Lower lobe of right lung (tissue), 2 donors: ENCODE results near the gene LCTL. TPM values are rescaled to one million over a fixed set of nuclear protein-coding genes. Genes with fewer than 3 reads are reported as not detected.
A peak's percentile ranks its signal among the peaks of the same experiment; 100 is the strongest.

Experiments
- ATAC-seq, 2 donors: fragments of 200-7000 bp; cut with Tn5 transposase; one replicate each; pipeline ENCODE4 v1.9.1; 2020 to 2022; ENCODE audit warnings: mild to moderate bottlenecking in 2 of 2, moderate library complexity in 2 of 2
- DNase-seq: peaks from one replicate; pipeline ENCODE4 v3.0.0-alpha.2; 2020
- H3K27ac ChIP-seq: fragments of 200-600 bp; one replicate; pipeline ENCODE4 v1.8.0; 2022
- H3K27me3 ChIP-seq: fragments of 200-600 bp; one replicate; pipeline ENCODE4 v1.8.0; 2022; ENCODE audit warnings: low read depth
- H3K36me3 ChIP-seq: fragments of 200-600 bp; one replicate; pipeline ENCODE4 v1.8.0; 2022; ENCODE audit warnings: mild to moderate bottlenecking
- H3K4me1 ChIP-seq: fragments of 200-600 bp; one replicate; pipeline ENCODE4 v1.8.0; 2022
- H3K4me3 ChIP-seq: fragments of 200-600 bp; one replicate; pipeline ENCODE4 v1.8.0; 2022; ENCODE audit warnings: mild to moderate bottlenecking
- H3K9me3 ChIP-seq: fragments of 200-600 bp; one replicate; pipeline ENCODE4 v1.8.0; 2022
- intact Hi-C: fragments of 100-400 bp; cut with DNase I; formaldehyde crosslinking; loops from one replicate; pipeline ENCODE4 v1.11.0; 2022
- total RNA-seq: library from RNA; stranded (reverse); fragmentation: NEBNext Ultra II Directional; extraction: Animal tissue kit (Norgen Biotek cat#: 25700); gene quantifications from one replicate; pipeline ENCODE4 v1.2.1, GENCODE V29; 2021
- TF ChIP-seq, protein P1 (sequence below): fragments of 200-600 bp; IDR thresholded peaks from one replicate; pipeline ENCODE4 v1.8.0; 2022; ENCODE audit warnings: antibody characterized with exemption, mild to moderate bottlenecking
- donor health status: DM: no; HTN: yes; CAD: no; lungs with severe emphysema.

The LCTL gene
- total RNA-seq, 1 donor from 2014 or later: not detected

- ATAC-seq: no peak
- Histone ChIP-seq H3K4me3 (no peak overlapping the region), H3K4me1 (no peaks in the 10 kb centered on the region), H3K27me3 (no peaks in the 10 kb centered on the region), H3K27ac (no peak overlapping the region), H3K36me3 (no peaks in the 10 kb centered on the region), H3K9me3 (no peaks in the 10 kb centered on the region)
- intact Hi-C loops: no loop called here
- TF ChIP-seq, protein P1, sequence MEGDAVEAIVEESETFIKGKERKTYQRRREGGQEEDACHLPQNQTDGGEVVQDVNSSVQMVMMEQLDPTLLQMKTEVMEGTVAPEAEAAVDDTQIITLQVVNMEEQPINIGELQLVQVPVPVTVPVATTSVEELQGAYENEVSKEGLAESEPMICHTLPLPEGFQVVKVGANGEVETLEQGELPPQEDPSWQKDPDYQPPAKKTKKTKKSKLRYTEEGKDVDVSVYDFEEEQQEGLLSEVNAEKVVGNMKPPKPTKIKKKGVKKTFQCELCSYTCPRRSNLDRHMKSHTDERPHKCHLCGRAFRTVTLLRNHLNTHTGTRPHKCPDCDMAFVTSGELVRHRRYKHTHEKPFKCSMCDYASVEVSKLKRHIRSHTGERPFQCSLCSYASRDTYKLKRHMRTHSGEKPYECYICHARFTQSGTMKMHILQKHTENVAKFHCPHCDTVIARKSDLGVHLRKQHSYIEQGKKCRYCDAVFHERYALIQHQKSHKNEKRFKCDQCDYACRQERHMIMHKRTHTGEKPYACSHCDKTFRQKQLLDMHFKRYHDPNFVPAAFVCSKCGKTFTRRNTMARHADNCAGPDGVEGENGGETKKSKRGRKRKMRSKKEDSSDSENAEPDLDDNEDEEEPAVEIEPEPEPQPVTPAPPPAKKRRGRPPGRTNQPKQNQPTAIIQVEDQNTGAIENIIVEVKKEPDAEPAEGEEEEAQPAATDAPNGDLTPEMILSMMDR: no peak
- no peak for DNase-seq
Observed at GRCh38 chr15:66569461-66570137, 3.8 kb upstream of the LCTL start.

- intact Hi-C loops: no loop called here
- H3K36me3 ChIP-seq: no peaks in the 10 kb centered on the region
- ATAC-seq: no peak
- H3K4me1 ChIP-seq: no peaks in the 10 kb centered on the region
- no peak overlapping the region for H3K4me3 ChIP-seq
- TF ChIP-seq, protein P1: no peak
- no peaks in the 10 kb centered on the region for H3K9me3 ChIP-seq
- DNase-seq: no peak
- no peak overlapping the region for H3K27ac ChIP-seq
- no peaks in the 10 kb centered on the region for H3K27me3 ChIP-seq
Observed at GRCh38 chr15:66567897-66568296, 2.1 kb upstream of the LCTL start.

- Histone ChIP-seq H3K36me3 (no peaks in the 10 kb centered on the region), H3K4me1 (no peaks in the 10 kb centered on the region), H3K27ac (no peak overlapping the region), H3K4me3 (no peak overlapping the region), H3K9me3 (no peaks in the 10 kb centered on the region), H3K27me3 (no peaks in the 10 kb centered on the region)
- ATAC-seq: peak; percentile 66
- TF ChIP-seq, protein P1: peak; percentile 73
- intact Hi-C loops: no loop called here
- peak; percentile 61 for DNase-seq
Observed at GRCh38 chr15:66566963-66567531, 1.2 kb upstream of the LCTL start.

GRCh38 chr15:66565141-66565641, 607 bp downstream of the LCTL start:
- no peaks in the 10 kb centered on the region for H3K9me3 ChIP-seq
- intact Hi-C loops: no loop called here
- no peak for ATAC-seq

GRCh38 chr15:66564136-66565041, 1.4 kb downstream of the LCTL start:
- Histone ChIP-seq H3K27ac (no peak overlapping the region), H3K27me3 (no peaks in the 10 kb centered on the region), H3K4me3 (no peak overlapping the region), H3K9me3 (no peaks in the 10 kb centered on the region), H3K36me3 (no peaks in the 10 kb centered on the region), H3K4me1 (no peaks in the 10 kb centered on the region)
- ATAC-seq: no peak
- DNase-seq: no peak
- intact Hi-C loops: no loop called here
- TF ChIP-seq, protein P1: no peak

More at GRCh38 chr15:66565141-66565641, 607 bp downstream of the LCTL start:
- DNase-seq: no peak
- Histone ChIP-seq H3K27ac (no peak overlapping the region), H3K27me3 (no peaks in the 10 kb centered on the region), H3K4me1 (no peaks in the 10 kb centered on the region), H3K36me3 (no peaks in the 10 kb centered on the region), H3K4me3 (no peak overlapping the region)
- TF ChIP-seq, protein P1: no peak
